Endometrial microvascular endothelial cells (primary cell): Measurements from ENCODE around the gene ELAPOR2. TPM values are rescaled to one million over a fixed set of nuclear protein-coding genes. Genes with fewer than 3 reads are reported as not detected.

Experiments used
- total RNA-seq: library from RNA; depleted of rRNA; stranded (reverse); fragments of >200 nt; gene quantifications from one replicate; pipeline ENCODE4 v1.2.3, GENCODE V29; 2015; ENCODE audit errors: inconsistent ontology term

Gene ELAPOR2
- total RNA-seq, 1 donor from 2014 or later = 42.3 TPM

Other genes with a start within 250 kb of the ELAPOR2 start
- 21.1 TPM for gene DMTF1, start 92.8 kb upstream of the ELAPOR2 start, total RNA-seq
- gene TMEM243, start 160.1 kb upstream of the ELAPOR2 start, total RNA-seq = 29.2 TPM